ENCODE measurements around the gene SMYD5.
A peak's percentile ranks its signal among the peaks of the same experiment; 100 is the strongest.
"Not testable (repeated sequence)": the region's sequence is repeated elsewhere in the genome, so short reads cannot be mapped to it uniquely, and the experiment has no call there.

Gene SMYD5

GRCh38 chr2:73259704-73260337, 45.8 kb downstream of the SMYD5 start:
- no peak for DNase-seq (ENCODE audit: low spot score in 2 of 2)
- H3K27me3 Mint-ChIP-seq = no peaks in the 10 kb centered on the region
- no peaks in the 10 kb centered on the region for H3K4me1 Mint-ChIP-seq
- no peaks in the 10 kb centered on the region for H3K9me3 Mint-ChIP-seq
- H3K27ac Mint-ChIP-seq (ENCODE audit: low read depth) = no peak overlapping the region
- peaks cover 7% of the 10 kb centered on the region for H3K36me3 Mint-ChIP-seq (ENCODE audit: insufficient read depth)
- no peak overlapping the region for H3K4me3 Mint-ChIP-seq
- no peak for ATAC-seq (replicated peaks; ENCODE audit: extremely low read depth, poor library complexity, severe bottlenecking)

- Mint-ChIP-seq H3K36me3 (ENCODE audit: insufficient read depth) (peaks cover 7% of the 10 kb centered on the region), H3K4me1 (no peaks in the 10 kb centered on the region), H3K27me3 (no peaks in the 10 kb centered on the region), H3K9me3 (no peaks in the 10 kb centered on the region), H3K4me3 (no peak overlapping the region), H3K27ac (ENCODE audit: low read depth) (no peak overlapping the region)
- ATAC-seq (replicated peaks; ENCODE audit: extremely low read depth, poor library complexity, severe bottlenecking) = no peak
- DNase-seq (ENCODE audit: low spot score in 2 of 2) = no peak
Measured at GRCh38 chr2:73260338-73260984, 46.4 kb downstream of the SMYD5 start.

GRCh38 chr2:73262108-73262651, 48.1 kb downstream of the SMYD5 start:
- Mint-ChIP-seq H3K4me3 (no peak overlapping the region), H3K27ac (ENCODE audit: low read depth) (no peak overlapping the region), H3K4me1 (peaks cover 6% of the 10 kb centered on the region), H3K9me3 (no peaks in the 10 kb centered on the region), H3K27me3 (no peaks in the 10 kb centered on the region), H3K36me3 (ENCODE audit: insufficient read depth) (peaks cover 7% of the 10 kb centered on the region)
- ATAC-seq (replicated peaks; ENCODE audit: extremely low read depth, poor library complexity, severe bottlenecking) = no peak
- no peak for DNase-seq (ENCODE audit: low spot score in 2 of 2)

- not testable (repeated sequence) for H3K9me3 Mint-ChIP-seq; H3K27me3 Mint-ChIP-seq; H3K4me1 Mint-ChIP-seq; H3K4me3 Mint-ChIP-seq; H3K36me3 Mint-ChIP-seq (ENCODE audit: insufficient read depth); ATAC-seq (replicated peaks; ENCODE audit: extremely low read depth, poor library complexity, severe bottlenecking); DNase-seq (ENCODE audit: low spot score in 2 of 2)
- H3K27ac Mint-ChIP-seq (ENCODE audit: low read depth) = peak overlapping the region; percentile 54
Measured at GRCh38 chr2:73262691-73263429, 48.8 kb downstream of the SMYD5 start.

- no peaks in the 10 kb centered on the region for H3K9me3 Mint-ChIP-seq
Measured at GRCh38 chr2:73263540-73264331, 49.7 kb downstream of the SMYD5 start.

GRCh38 chr2:73264332-73264606, 50.2 kb downstream of the SMYD5 start:
- Mint-ChIP-seq H3K9me3 (no peaks in the 10 kb centered on the region), H3K4me3 (no peak overlapping the region), H3K36me3 (ENCODE audit: insufficient read depth) (peaks cover 10% of the 10 kb centered on the region), H3K27ac (ENCODE audit: low read depth) (no peak overlapping the region), H3K27me3 (no peaks in the 10 kb centered on the region), H3K4me1 (peaks cover 15% of the 10 kb centered on the region)
- DNase-seq (ENCODE audit: low spot score in 2 of 2) (no peak), ATAC-seq (replicated peaks; ENCODE audit: extremely low read depth, poor library complexity, severe bottlenecking) (no peak)

More at GRCh38 chr2:73263540-73264331, 49.7 kb downstream of the SMYD5 start:
- H3K36me3 Mint-ChIP-seq (ENCODE audit: insufficient read depth) = peaks cover 10% of the 10 kb centered on the region
- no peak overlapping the region for H3K4me3 Mint-ChIP-seq
- no peak for ATAC-seq (replicated peaks; ENCODE audit: extremely low read depth, poor library complexity, severe bottlenecking)
- H3K27ac Mint-ChIP-seq (ENCODE audit: low read depth) = peak overlapping the region; percentile 54
- no peak for DNase-seq (ENCODE audit: low spot score in 2 of 2)
- H3K4me1 Mint-ChIP-seq = peaks cover 15% of the 10 kb centered on the region
- H3K27me3 Mint-ChIP-seq = no peaks in the 10 kb centered on the region

- ATAC-seq (replicated peaks; ENCODE audit: extremely low read depth, poor library complexity, severe bottlenecking) (no peak), DNase-seq (ENCODE audit: low spot score in 2 of 2) (no peak)
- Mint-ChIP-seq H3K9me3 (no peaks in the 10 kb centered on the region), H3K27ac (ENCODE audit: low read depth) (no peak overlapping the region), H3K27me3 (no peaks in the 10 kb centered on the region), H3K36me3 (ENCODE audit: insufficient read depth) (peaks cover 9% of the 10 kb centered on the region), H3K4me3 (no peak overlapping the region), H3K4me1 (peaks cover 17% of the 10 kb centered on the region)
Measured at GRCh38 chr2:73264783-73265182, 50.7 kb downstream of the SMYD5 start.

GRCh38 chr2:73265298-73266060, 51.4 kb downstream of the SMYD5 start:
- no peak for DNase-seq (ENCODE audit: low spot score in 2 of 2)
- peaks cover 7% of the 10 kb centered on the region for H3K36me3 Mint-ChIP-seq (ENCODE audit: insufficient read depth)
- H3K4me1 Mint-ChIP-seq = peaks cover 22% of the 10 kb centered on the region
- no peak overlapping the region for H3K4me3 Mint-ChIP-seq
- no peak for ATAC-seq (replicated peaks; ENCODE audit: extremely low read depth, poor library complexity, severe bottlenecking)
- no peaks in the 10 kb centered on the region for H3K27me3 Mint-ChIP-seq
- H3K9me3 Mint-ChIP-seq = no peaks in the 10 kb centered on the region
- H3K27ac Mint-ChIP-seq (ENCODE audit: low read depth) = no peak overlapping the region

- H3K27me3 Mint-ChIP-seq = no peaks in the 10 kb centered on the region
- H3K4me3 Mint-ChIP-seq = no peak overlapping the region
- peaks cover 7% of the 10 kb centered on the region for H3K36me3 Mint-ChIP-seq (ENCODE audit: insufficient read depth)
- DNase-seq (ENCODE audit: low spot score in 2 of 2) (no peak), ATAC-seq (replicated peaks; ENCODE audit: extremely low read depth, poor library complexity, severe bottlenecking) (no peak)
- H3K9me3 Mint-ChIP-seq = no peaks in the 10 kb centered on the region
- peaks cover 29% of the 10 kb centered on the region for H3K4me1 Mint-ChIP-seq
- no peak overlapping the region for H3K27ac Mint-ChIP-seq (ENCODE audit: low read depth)
Measured at GRCh38 chr2:73266061-73266901, 52.2 kb downstream of the SMYD5 start.

- Mint-ChIP-seq H3K27me3 (no peaks in the 10 kb centered on the region), H3K9me3 (no peaks in the 10 kb centered on the region), H3K27ac (ENCODE audit: low read depth) (no peak overlapping the region), H3K4me1 (peaks cover 29% of the 10 kb centered on the region), H3K36me3 (ENCODE audit: insufficient read depth) (peaks cover 7% of the 10 kb centered on the region), H3K4me3 (no peak overlapping the region)
- no peak for ATAC-seq (replicated peaks; ENCODE audit: extremely low read depth, poor library complexity, severe bottlenecking)
- no peak for DNase-seq (ENCODE audit: low spot score in 2 of 2)
Measured at GRCh38 chr2:73267008-73267407, 53.0 kb downstream of the SMYD5 start.

GRCh38 chr2:73268366-73268829, 54.4 kb downstream of the SMYD5 start:
- ATAC-seq (replicated peaks; ENCODE audit: extremely low read depth, poor library complexity, severe bottlenecking) (no peak), DNase-seq (ENCODE audit: low spot score in 2 of 2) (no peak)
- Mint-ChIP-seq H3K4me1 (peaks cover 29% of the 10 kb centered on the region), H3K4me3 (peak overlapping the region; percentile 39), H3K36me3 (ENCODE audit: insufficient read depth) (peaks cover 6% of the 10 kb centered on the region), H3K27ac (ENCODE audit: low read depth) (peak overlapping the region; percentile 47), H3K9me3 (no peaks in the 10 kb centered on the region), H3K27me3 (no peaks in the 10 kb centered on the region)

Data from central memory CD8-positive, alpha-beta T cell (primary cell).